ENCODE results near the gene GABARAP.

GABARAP gene

GRCh38 chr17:7241783-7242716 is at the start of gene GABARAP:
TSS of gene GABARAP (minus strand) at chr17:7242449. CDS start at chr17:7242330, 119 bp downstream.
- DNase-seq, result peak; percentile 86 to 95

GRCh38 chr17:7290685-7291084 is 48.4 kb upstream of the GABARAP start:
- DNase-seq, result no peak

DNA sequence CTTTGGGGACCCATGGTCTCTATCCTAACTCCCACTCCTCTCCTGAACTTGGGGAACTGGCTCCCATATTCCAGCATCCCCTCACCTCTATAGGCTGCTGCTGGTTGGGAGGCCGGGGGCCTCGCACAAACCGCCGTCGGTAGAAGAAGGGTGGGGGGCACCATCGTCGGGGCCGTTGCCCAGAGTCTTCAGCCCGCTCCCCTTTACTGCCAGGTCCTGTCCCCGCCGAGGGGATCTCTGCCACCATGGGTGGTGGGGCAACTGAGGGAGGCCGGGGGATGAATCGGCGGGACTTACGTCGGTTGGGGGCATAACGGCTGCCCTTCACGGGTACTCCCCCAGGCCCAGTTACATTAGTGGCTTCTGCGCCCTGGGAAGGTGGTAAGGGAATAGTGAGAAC is 47.9 kb upstream of the GABARAP start:
- no peak for DNase-seq

DNA sequence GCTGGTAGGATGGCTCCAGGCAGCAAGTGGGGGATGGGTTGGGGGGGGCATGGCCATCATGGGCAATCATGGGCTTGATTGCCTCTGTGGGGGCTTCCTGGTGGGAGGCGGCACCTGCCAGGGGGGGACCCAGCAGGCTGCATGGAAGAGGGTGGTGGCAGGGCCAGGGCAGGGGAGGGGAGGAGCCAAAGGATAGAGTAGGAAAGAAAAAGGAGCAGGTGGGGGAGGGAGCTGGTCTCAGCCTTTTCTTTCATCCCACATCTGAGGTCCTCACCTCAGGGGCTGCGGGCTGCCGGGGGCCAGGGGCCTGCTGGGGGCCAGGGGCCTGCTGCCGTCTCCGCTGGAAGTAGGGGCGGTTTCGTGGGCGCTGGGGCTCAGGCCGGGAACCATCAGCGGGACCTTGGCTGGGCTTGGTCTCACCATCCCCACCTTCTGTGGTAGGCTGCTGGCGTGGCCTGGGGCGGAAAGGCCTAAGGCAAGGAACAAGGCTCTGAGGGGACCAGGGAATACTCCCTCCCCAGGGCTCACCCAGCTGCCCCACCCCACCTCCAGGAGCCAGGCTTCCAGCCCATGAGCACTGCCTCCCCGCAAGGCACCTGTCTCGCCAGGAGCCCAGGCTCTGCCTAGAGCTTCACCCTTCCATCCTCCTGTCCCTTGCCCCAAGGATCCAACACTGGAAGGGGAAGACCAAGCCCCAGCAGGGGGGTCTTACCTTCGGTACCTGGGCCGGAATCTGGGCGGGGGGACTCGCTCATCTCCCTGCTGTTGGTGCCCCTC is 47.2 kb upstream of the GABARAP start:
- DNase-seq, result no peak

DNA sequence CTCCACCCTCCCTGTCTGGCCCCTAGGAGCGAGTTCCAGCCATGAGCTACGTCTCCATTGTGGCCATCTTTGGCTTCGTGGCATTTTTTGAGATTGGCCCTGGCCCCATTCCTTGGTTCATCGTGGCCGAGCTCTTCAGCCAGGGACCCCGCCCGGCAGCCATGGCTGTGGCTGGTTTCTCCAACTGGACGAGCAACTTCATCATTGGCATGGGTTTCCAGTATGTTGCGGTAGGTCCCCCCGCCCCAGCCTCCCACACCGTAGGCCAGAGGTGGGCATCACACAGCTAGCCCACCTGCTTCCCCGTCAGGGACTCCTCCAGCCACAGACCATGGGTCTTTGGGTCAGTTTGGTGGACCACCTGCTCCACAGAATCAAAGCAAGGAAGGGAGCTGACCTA is 43.4 kb upstream of the GABARAP start:
- no peak for DNase-seq

- DNase-seq, result no peak
Measured at GRCh38 chr17:7284911-7285310, 42.7 kb upstream of the GABARAP start.

DNA sequence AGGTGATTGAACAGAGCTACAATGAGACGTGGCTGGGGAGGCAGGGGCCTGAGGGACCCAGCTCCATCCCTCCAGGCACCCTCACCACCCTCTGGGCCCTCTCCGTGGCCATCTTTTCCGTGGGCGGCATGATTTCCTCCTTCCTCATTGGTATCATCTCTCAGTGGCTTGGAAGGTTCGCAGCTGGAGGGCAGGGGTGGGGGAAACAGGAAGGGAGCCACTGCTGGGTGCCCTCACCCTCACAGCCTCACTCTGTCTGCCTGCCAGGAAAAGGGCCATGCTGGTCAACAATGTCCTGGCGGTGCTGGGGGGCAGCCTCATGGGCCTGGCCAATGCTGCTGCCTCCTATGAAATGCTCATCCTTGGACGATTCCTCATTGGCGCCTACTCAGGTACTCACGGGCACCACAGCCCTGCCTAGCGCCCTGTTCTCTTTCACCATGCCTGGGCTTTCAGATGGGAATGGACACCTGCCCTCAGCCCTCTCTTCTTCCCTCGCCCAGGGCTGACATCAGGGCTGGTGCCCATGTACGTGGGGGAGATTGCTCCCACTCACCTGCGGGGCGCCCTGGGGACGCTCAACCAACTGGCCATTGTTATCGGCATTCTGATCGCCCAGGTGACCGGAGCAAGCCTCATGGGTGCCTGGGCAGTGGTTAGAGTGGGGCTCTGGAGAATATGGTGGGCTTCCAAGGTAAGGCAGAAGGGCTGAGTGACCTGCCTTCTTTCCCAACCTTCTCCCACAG is 41.4 kb upstream of the GABARAP start:
- no peak for DNase-seq

DNA sequence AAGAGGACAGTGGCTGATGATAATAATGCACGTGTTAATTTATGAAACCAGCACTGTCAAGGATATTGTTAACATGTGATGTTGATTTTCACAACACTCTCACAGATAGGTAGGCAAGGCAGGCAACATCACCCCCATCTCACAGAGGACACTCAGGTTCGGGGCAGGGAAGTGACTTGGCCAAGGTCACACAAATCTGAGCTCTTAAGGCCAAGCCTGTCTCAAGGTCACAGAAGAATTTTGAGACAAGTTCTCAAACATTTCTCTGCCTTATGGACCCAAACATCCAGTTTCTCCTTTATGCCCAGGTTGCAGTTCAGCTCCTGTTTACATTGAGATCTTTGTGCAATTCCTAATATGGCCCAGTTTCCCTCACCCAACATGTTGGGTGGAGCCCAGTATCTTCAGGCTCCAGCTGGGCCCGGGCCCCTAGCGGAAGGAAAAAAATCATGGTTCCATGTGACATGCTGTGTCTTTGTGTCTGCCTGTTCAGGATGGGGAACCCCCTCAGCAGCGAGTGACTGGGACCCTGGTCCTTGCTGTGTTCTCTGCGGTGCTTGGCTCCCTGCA is 40.6 kb upstream of the GABARAP start:
- peak in 1 of 2 donors; percentile 12 for DNase-seq

DNA sequence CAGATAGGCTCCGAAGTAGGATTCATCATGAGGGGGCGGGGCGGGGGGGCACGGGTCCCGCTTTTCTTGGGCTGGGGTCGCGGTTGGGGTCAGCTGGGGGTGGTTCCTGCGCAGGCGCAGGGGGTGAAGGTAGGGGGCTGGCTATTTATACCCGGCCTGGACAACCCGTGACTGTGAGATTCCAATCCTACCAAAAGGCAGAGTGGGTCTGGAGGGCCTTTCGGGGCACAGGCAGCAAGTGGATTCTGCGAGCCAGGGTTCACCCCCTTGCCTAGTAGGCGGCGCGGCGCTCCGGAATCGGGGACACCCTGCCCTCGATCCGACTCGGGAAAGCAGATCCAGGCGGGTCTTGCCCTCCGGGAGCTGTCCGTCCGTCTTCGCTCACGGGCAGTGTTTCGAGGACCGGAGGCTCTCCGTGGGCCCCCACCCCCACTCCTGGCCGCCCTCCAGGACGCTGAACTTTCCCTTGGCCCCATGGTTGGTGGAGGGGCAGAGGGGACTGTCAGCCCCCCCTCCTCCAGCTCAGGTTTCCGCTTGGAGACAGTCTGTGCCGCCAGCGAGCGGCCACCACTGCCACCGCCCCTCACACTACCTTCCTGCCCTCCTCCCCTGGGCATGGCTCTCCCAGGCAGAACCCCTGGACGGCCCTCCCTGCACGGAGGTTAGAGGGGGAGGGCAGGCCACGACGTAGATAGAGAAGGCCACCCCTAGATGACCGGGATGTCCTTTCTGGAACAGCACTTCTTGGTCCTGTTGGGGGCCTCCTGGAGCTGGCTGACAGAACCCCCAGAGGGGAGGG is 39.9 kb upstream of the GABARAP start:
- DNase-seq, result no peak

GRCh38 chr17:7281074-7281952 is 39.1 kb upstream of the GABARAP start, which contains the start of gene SLC2A4:
TSS of gene SLC2A4 (plus strand) at chr17:7281718. CDS start at chr17:7281935, 217 bp downstream.
- peak; percentile 19 to 65 for DNase-seq

DNA sequence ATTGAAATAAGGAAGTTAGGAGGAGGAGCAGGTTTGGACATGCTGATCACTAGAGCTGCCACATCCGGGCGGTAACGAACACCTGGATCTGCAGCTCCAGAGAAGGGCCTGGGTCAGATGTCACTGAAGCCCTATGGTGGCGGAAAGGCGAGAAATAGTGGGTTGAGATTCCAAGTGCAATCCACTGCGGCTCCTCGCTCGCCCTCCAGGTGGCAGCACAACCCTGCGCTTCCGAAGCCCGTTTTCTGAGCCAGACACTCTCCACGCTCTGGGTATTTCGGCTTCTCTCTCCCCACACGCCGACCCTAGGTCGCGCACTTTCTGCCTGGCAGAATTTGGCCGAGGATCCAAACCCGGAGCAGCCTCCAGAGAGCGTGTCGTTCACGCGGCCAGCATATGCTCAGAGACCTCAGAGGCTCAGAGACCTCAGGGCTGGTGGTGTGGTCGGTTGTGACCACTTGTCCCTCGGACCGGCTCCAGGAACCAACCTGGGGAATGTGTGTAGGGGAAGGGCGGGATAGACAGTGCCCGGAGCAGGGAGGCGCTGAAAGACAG is 38.3 kb upstream of the GABARAP start:
- peak; percentile 59 to 84 for DNase-seq

DNA sequence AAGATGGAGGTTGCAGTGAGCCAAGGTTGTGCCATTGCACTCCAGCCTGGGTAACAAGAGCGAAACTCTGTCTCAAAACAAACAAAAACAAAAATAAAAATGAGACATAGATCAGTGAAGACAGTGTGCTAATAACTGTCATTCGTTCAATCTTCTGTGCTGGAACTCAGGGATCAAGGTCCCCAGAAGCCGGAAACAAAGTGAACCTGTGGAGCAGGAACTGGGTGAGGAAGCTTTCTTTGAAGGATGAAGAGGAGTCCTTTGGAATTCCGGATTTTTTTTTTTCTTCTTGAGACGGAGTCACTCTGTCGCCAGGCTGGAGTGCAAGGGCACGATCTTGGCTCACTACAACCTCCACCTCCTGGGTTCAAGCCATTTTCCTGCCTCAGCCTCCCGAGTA is 37.2 kb upstream of the GABARAP start:
- DNase-seq, result no peak

DNA sequence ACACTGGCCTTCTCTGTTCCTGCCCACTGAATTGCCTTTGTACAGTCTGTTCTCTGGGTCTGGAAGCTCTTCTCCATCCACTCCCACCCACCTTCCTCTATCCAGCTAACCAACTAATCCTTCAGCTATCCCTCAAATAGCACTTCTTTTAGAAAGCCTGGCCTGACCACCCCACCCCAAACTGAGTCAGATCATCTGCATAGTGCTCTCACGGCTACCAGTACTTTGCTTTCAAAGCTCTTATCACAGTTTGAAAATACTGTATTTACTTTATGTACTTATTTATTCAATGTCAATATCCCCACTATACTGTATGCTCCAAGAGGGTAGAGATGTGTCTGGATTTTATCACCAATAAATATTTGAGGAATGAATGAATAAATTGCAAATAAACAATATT is 24.5 kb upstream of the GABARAP start:
- DNase-seq, result no peak

DNA sequence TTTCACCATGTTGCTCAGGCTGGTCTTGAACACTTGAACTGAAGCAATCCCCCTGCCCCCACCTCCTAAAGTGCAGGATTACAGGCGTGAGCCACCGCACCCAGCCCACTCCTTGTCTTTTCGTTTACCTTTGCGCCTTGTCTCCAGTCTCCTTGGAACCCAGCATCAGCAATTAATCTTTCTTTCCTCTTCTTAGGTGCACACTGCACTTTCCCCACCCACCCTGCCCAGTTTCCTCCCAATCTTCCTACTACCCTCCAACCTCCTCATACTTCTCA is 21.5 kb upstream of the GABARAP start:
- no peak for DNase-seq

DNA sequence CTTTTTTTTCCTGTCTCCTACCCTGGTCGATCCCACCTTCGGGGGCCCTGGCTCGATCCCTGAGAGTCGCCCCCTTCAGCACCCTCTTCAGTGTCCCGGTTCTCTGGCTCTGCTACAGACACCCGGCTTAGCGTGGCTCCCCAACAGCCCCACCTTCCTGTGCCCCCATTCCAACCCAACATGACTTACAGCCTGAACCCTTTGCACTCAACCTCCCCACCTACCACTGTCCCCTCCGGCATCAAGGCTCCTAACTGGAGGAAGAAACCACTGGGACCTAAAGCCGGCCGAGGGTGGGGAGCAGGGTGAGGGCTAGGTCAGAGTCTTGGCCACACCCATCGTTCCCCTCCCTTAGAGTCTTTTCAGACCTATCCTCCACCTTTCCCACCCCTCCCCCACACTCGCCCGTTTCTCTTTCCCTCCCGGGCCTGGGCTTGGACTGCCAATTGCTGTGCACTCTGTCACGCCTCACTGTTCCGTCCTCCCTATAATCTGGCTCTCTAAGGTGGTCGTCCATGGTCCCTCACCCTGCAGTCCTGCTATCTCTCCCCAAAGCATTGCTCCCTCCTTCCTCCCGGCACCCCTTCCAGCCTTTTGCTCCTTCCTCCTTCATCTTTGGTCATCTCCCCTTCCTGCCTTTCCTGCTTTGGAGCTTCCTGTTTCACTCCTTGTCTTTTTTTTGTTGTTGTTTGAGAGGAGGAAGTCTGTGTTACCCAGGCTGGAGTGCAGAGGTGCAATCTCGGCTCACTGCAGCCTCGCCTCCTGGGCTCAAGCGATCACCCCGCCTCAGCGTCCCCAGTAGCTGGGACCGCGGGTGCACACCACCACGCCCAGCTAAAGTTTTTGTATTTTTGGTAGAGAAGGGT is 20.9 kb upstream of the GABARAP start:
- no peak for DNase-seq

GRCh38 chr17:7262192-7262934 is 20.1 kb upstream of the GABARAP start, which contains the start of gene CLDN7:
TSS of gene CLDN7 (minus strand) at chr17:7262478. CDS start at chr17:7262043, 435 bp downstream.
- no peak for DNase-seq

GRCh38 chr17:7261379-7262191 is 19.3 kb upstream of the GABARAP start:
- no peak for DNase-seq

Measured in bone marrow (tissue), 2 donors.